Lung (tissue), 12 donors: Measurements from ENCODE around the gene KRTAP5-11. TPM values are rescaled to one million over a fixed set of nuclear protein-coding genes. Genes with fewer than 3 reads are reported as not detected.
"Not testable (repeated sequence)": the region's sequence is repeated elsewhere in the genome, so short reads cannot be mapped to it uniquely, and the experiment has no call there.

Experiments
- ATAC-seq: fragments of 200-7000 bp; cut with Tn5 transposase; one replicate; pipeline ENCODE4 v1.9.1; 2020; ENCODE audit warnings: moderate number of reproducible peaks; ENCODE audit not compliant: insufficient read depth, low FRiP score
- DNase-seq, 3 donors: peaks; one replicate each; pipeline ENCODE4 v3.0.0-alpha.2; 2013 to 2017
- H3K27ac ChIP-seq, 2 donors: one replicate each; pipeline ENCODE4 v1.5.1; 2013; ENCODE audit warnings: mild to moderate bottlenecking in 2 of 2, moderate library complexity in 2 of 2, control low read depth in 1 of 2, inconsistent platforms in 1 of 2, low read depth in 1 of 2, low read length in 1 of 2
- H3K27me3 ChIP-seq, 3 donors: one replicate each; pipeline ENCODE4 v1.5.1; 2013; ENCODE audit warnings: low read length in 2 of 3; ENCODE audit not compliant: control insufficient read depth in 3 of 3, insufficient read depth in 3 of 3
- H3K36me3 ChIP-seq, 4 donors: one replicate each; pipeline ENCODE4 v1.5.1; 2013; ENCODE audit warnings: low read length in 4 of 4, mild to moderate bottlenecking in 1 of 4, moderate library complexity in 1 of 4; ENCODE audit not compliant: control insufficient read depth in 4 of 4, insufficient read depth in 4 of 4
- H3K4me1 ChIP-seq, 5 donors: one replicate each; pipeline ENCODE4 v1.5.1; 2013; ENCODE audit warnings: low read length in 5 of 5, mild to moderate bottlenecking in 2 of 5, moderate library complexity in 1 of 5; ENCODE audit not compliant: control insufficient read depth in 5 of 5, insufficient read depth in 5 of 5
- H3K4me3 ChIP-seq: one replicate; pipeline ENCODE4 v1.5.1; 2013; ENCODE audit warnings: mild to moderate bottlenecking, control low read depth, moderate library complexity
- H3K9ac ChIP-seq, 2 donors: one replicate each; pipeline ENCODE4 v1.5.1; 2013; ENCODE audit warnings: low read length in 2 of 2, control low read depth in 1 of 2; ENCODE audit not compliant: insufficient read depth in 1 of 2
- H3K9me3 ChIP-seq, 4 donors: one replicate each; pipeline ENCODE4 v1.5.1; 2013; ENCODE audit warnings: low read length in 3 of 4, mild to moderate bottlenecking in 1 of 4, moderate library complexity in 1 of 4; ENCODE audit not compliant: control insufficient read depth in 4 of 4, insufficient read depth in 3 of 4
- WGBS, 2 donors: extraction: QIAGEN DNeasy Blood & Tissue Kit; methylation state at CpG; one replicate each; pipeline ENCODE4 v1.1.7; 2013; 5-methylcytosine and 5-hydroxymethylcytosine counted together
- polyA plus RNA-seq, 2 donors: library from polyadenylated mRNA; stranded (reverse); fragments of 200-250 nt; gene quantifications; one replicate each; pipeline ENCODE4 v1.2.1, GENCODE V29; 2013
- total RNA-seq, 2 donors: library from RNA; depleted of rRNA in 1 of 2; stranded (reverse); fragments of >200 nt in 1 of 2; gene quantifications; one replicate each; pipeline ENCODE4 v1.2.1, GENCODE V29; 2014 to 2021
- TF ChIP-seq, protein P1 (sequence below): IDR thresholded peaks from 2 replicates; pipeline ENCODE4 v1.5.1; 2012; ENCODE audit warnings: mild to moderate bottlenecking; ENCODE audit errors: control extremely low read depth, extremely low read depth
- donor health status: control.
- donor health status: control.
- donor health status: Bipolar disorder and iron deficiency.
- donor health status: healthy.
- donor health status: DM: yes; HTN: yes; CAD: no.

Gene KRTAP5-11
- total and polyA plus RNA-seq, 4 donors = not detected

DNA sequence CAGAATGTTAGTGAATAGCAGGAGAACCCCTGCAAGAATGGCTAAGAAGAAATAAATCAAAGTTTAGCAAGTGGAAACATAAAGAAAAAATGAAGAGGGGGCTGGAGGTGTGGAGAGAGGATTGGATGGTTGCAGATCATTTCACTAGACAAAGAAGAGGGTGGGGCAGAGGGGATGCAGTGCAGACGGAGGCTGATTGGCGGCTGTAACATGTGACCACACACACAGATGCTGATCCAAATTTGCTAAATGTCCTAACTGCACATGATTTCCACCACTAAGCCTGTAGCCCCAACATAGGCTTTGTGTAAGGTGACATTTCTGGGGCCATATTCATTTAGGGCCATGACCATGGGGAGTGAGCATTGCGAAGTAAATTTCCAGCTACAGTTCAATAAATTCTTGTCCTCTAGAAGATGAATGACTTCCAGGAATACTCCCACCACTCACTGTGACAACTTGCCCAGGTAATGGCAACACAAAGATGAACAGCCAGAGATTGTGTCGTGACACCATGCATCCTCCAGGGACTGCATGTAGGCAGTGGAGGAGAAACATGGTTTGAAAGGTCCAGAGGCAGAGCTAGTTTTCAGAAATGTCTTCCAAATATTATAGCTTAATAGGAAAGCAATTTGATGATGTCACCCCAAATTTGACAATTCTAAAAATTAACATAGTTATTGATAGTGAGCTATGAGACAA, 6.8 kb downstream of the KRTAP5-11 start:
- Histone ChIP-seq H3K9me3 (no peaks in the 10 kb centered on the region), H3K9ac (no peak overlapping the region), H3K36me3 (no peaks in the 10 kb centered on the region), H3K27me3 (peaks cover 0 to 5% (median 0%) of the 10 kb centered on the region in 3 donors), H3K27ac (no peak overlapping the region), H3K4me3 (no peak overlapping the region), H3K4me1 (no peaks in the 10 kb centered on the region)
- WGBS, 2 donors = 87% methylated on average over 4 of the region's 4 CpGs
- DNase-seq (no peak), ATAC-seq (no peak)
- TF ChIP-seq, protein P1, sequence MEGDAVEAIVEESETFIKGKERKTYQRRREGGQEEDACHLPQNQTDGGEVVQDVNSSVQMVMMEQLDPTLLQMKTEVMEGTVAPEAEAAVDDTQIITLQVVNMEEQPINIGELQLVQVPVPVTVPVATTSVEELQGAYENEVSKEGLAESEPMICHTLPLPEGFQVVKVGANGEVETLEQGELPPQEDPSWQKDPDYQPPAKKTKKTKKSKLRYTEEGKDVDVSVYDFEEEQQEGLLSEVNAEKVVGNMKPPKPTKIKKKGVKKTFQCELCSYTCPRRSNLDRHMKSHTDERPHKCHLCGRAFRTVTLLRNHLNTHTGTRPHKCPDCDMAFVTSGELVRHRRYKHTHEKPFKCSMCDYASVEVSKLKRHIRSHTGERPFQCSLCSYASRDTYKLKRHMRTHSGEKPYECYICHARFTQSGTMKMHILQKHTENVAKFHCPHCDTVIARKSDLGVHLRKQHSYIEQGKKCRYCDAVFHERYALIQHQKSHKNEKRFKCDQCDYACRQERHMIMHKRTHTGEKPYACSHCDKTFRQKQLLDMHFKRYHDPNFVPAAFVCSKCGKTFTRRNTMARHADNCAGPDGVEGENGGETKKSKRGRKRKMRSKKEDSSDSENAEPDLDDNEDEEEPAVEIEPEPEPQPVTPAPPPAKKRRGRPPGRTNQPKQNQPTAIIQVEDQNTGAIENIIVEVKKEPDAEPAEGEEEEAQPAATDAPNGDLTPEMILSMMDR = no peak

- H3K27ac ChIP-seq = no peak overlapping the region
- H3K4me1 ChIP-seq = no peaks in the 10 kb centered on the region
- DNase-seq (no peak), ATAC-seq (no peak)
- peaks cover 0 to 9% (median 3%) of the 10 kb centered on the region in 3 donors for H3K27me3 ChIP-seq
- WGBS, 2 donors = 76 to 92% methylated on average over 5 of the region's 5 CpGs
- TF ChIP-seq, protein P1 = no peak
- H3K36me3 ChIP-seq = no peaks in the 10 kb centered on the region
- no peak overlapping the region for H3K4me3 ChIP-seq
- H3K9ac ChIP-seq = no peak overlapping the region
- H3K9me3 ChIP-seq = peaks cover 0 to 2% (median 0%) of the 10 kb centered on the region in 4 donors
Measured at GRCh38 chr11:71574418-71574817, 8.3 kb downstream of the KRTAP5-11 start.

DNA sequence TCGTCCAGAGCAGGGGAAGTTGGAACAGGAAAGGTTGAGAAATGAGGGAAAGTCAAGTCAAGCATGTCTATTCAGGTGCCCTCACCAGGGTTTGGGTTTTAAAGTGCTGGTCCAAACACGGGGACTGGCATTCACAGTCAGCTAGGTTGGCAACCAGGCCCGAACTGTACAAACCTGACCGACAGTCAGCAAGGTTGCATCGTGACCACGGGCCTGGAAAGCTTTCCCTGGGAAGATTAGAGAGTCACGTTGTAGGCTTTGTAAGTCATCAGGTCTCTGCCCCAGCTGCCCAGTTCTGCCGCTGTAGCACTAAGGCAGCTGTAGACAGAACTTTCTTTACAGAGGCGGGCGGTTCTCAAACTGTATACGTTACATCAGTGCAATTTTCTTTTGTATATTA, 9.9 kb downstream of the KRTAP5-11 start:
- Histone ChIP-seq H3K9ac (no peak overlapping the region), H3K36me3 (no peaks in the 10 kb centered on the region), H3K27me3 (peaks cover 0 to 9% (median 3%) of the 10 kb centered on the region in 3 donors), H3K9me3 (peaks cover 0 to 2% (median 0%) of the 10 kb centered on the region in 4 donors), H3K4me1 (peaks cover 0 to 3% (median 0%) of the 10 kb centered on the region in 5 donors), H3K4me3 (no peak overlapping the region), H3K27ac (no peak overlapping the region)
- DNase-seq (no peak), ATAC-seq (no peak)
- 84 to 89% methylated on average over 11 of the region's 11 CpGs for WGBS, 2 donors
- TF ChIP-seq, protein P1 = no peak

- H3K27ac ChIP-seq, H3K4me1 ChIP-seq, H3K9me3 ChIP-seq, H3K9ac ChIP-seq, ATAC-seq, H3K36me3 ChIP-seq, H3K4me3 ChIP-seq, DNase-seq, H3K27me3 ChIP-seq: not testable (repeated sequence)
- 87 to 91% methylated on average over 36 of the region's 39 CpGs for WGBS, 2 donors
Measured at GRCh38 chr11:71571101-71571850, 11.4 kb downstream of the KRTAP5-11 start.
